HG02970 (cell line): ENCODE data around the gene TMPRSS9.

Experiments used
- ATAC-seq: cut with Tn5 transposase; IDR thresholded peaks from one replicate; pipeline ENCODE4 v1.9.1; 2021; ENCODE audit warnings: mild to moderate bottlenecking, moderate library complexity, moderate number of reproducible peaks; ENCODE audit not compliant: unreplicated experiment, low FRiP score

Gene TMPRSS9

GRCh38 chr19:2358548-2359173 is 1.4 kb upstream of the TMPRSS9 start:
- ATAC-seq = no peak

- no peak for ATAC-seq
Measured at GRCh38 chr19:2360833-2361232, 768 bp downstream of the TMPRSS9 start.

DNA sequence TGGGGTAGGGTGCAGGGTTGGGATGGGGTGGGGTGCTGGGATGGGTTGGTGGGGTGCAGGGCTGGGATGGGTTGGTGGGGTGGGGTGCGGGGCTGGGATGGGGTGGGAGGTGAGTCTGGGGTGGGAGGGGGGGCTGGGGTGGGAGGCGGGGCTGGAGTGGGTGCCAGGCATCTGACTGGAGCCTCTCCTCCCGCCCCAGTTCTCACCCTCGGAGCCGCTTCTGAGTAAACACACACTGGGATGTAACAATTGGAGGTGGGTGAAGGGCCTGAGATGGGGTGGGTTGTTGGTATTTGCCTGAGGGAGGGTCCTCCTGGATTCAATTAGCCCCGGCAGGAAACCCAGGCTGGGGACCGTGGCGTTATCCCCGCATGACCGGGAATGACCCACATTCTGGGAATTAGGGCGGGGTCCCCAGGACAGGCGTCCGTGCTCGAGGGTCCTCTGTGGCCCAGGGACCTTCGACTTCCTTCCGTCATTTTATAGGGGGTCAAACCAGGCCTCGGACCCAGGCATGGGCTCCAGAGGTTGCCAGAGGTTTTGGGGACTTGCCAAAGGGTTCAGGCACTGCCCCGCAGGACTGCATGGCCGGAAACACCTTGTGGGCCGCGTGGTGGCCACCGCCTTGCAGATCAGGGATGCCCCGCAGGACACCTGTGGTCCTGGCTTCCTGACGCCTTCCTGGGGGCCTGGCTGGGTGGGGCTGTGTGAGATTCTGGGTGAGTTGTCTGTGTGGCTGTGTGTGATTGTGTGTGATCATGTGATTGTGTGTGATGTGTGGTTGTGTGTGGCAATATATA is 1.4 kb downstream of the TMPRSS9 start:
- no peak for ATAC-seq

DNA sequence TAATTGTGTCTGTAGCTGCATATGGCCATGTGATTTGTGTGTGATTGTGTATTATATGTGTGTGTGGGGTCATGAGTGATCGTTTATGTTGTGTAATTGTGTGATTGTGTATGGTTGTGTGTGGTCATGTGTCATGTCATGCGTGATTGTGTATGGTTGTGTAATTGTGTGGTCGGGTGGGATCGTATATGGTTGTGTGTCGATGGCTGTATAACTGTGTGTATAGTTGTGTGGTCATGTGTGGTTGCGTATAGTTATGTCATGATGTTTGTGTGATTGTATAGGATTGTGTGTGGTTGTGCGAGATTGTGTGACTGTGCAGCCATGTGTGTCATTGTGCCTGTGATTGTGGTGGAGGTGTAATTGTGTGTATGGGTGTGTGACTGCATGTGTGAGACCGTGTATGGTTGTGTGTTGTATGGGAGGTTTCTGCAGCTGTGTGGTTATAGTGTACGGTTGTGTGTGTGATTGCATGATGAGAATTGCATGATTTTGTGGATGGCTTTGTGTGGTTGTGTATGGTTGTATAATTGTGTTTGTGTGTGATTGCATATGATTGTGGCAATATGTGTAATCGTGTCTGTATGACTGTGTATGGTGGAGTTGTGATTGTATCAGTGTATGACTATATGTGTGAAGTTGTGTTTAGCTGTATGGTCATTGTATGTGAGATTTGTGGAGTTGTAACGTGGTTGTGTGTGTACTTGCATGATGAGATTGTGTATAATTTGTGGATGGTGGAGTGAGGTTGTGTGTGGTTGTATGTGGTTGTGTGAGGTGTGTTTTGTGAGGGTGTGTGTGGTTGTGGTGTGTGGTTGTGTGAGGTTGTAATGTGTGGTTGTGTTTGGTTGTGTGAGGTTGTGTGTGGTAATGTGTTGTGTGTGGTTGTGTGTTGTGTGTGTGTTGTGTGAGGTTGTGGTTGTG is 2.2 kb downstream of the TMPRSS9 start:
- no peak for ATAC-seq

- ATAC-seq = no peak
Measured at GRCh38 chr19:2362970-2363300, 2.9 kb downstream of the TMPRSS9 start.

- no peak for ATAC-seq
Measured at GRCh38 chr19:2363419-2363818, 3.4 kb downstream of the TMPRSS9 start.

DNA sequence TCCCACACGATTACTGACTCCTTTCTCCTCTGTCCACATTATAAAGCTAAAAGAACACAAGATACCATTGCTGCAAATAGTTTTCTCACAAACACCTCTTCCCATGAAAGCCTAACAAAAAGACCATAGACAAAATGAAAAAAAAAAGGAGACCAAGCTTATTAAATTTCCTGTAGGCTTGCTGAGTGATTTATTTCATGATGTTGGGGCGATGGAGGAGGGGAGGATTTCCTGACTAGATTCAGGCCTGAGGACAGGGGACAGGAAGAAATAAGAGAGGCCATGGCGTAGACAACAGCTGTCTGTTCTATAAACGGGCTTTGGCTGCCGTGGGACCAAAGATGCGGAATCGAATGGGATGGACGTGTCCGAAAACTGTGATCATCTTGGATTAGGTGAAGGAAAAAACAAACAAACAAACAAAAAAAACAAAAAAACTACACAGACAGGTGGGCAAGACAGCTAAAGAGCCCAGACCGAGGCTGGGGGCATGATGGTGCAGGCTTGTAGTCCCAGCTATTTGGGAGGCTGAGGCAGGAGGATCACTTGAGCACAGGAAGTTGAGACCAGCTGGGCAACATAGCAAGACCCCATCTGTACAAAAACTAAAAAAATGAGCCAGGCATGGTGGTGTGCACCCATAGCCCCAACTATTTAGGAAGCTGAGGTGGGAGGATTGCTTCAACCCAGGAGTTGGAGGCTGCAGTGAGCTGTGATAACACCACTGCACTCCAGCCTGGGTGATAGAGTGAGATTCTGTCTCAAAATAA is 5.3 kb downstream of the TMPRSS9 start:
- no peak for ATAC-seq

DNA sequence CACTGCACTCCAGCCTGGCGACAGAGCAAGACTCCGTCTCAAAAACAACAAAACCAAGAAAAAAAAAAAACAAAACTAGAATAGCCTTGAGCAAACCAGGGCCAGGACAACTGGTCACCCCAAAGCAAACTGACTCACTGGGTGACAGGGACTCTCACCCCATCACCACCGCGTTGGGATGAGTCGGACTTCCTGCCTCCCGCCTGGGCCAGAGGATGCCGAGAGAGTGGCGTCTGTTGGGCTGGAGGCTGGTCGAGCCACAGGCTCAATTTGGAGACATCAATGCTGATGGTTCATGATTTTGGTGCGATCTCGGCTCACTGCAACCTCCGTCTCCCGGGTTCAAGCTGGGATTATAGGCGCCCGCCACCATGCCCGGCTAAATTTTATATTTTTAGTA is 11.6 kb downstream of the TMPRSS9 start:
- ATAC-seq = no peak

DNA sequence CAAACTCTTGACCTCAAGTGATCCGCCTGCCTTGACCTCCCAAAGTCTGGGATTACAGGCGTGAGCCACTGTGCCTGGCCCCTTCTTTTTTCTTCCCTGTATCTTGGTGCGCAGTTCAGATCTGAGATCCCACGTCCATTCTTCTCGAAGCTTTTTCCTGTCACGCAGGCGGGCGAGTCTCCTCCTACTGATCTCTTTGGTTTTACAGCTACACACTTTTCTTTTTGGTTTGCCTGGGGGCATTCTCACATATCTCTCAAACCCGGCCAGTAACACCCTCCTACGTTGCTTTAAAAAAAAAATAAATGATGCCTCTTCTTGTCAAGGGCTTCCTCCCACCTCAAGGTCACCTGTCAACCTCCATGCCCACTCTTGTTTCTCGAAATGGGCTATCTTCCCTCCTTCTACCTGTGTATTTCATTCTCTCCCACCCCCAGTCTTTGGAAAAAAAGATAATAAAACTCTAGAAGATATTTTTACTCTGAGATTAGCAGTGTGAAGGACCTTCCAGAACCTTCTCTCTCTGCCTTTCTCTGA is 12.1 kb downstream of the TMPRSS9 start:
- no peak for ATAC-seq

GRCh38 chr19:2374808-2375207 is 14.7 kb downstream of the TMPRSS9 start:
- ATAC-seq = no peak

- no peak for ATAC-seq
Measured at GRCh38 chr19:2375353-2376121, 15.5 kb downstream of the TMPRSS9 start.

DNA sequence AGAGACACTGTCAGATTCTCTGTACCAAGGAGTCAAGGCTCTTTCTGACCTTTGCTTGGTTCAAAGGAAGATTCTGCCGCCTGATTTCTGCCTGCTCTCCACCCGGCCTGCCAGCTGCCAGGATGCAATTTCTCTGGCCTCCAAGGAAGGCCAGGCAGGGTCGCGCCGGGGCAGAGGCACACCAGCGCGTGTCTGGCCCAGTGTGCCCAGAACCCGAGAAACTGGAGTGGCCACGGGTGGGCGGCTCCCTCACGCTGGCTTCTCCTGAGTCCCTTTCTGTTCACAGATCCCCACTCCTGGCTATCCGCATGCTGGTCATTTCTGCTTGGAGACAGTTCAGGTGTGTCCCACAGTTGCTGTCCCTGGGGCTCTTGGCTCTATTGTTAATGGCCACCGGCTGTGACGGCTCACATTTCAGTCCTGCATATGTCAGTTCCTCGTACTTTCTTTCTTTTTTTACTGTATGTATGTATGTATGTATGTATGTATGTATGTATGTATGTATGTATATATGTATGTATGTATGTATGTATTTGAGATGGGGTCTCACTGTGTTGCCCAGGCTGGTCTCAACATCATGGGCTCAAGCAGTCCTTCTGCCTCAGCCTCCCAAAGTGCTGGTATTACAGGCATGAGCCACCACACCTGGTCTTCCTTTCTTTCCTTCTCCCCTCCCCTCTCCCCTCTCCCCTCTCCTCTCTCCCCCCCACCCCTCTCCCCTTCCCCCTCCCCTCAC is 16.9 kb downstream of the TMPRSS9 start:
- no peak for ATAC-seq

DNA sequence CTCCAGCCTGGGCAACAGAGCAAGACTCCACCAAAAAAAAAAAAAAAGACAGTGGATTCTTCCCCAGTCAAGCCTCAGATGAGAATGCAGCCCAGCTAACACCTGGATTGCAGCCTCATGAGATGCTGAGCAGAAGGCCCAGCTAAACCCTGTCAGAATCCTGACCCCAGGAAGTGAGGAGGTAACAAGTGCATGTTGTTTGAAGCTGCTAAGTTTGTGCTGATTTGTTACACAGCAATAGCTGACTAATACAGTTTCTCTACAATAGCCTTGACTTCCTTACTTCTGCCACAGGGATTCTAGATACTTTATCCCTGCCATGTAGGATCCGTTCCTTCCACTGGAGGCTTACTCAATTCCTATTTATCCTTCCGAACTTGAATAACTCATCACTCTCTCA is 20.5 kb downstream of the TMPRSS9 start:
- ATAC-seq = no peak

- no peak for ATAC-seq
Measured at GRCh38 chr19:2381148-2381820, 21.2 kb downstream of the TMPRSS9 start.

GRCh38 chr19:2382530-2383222 is 22.6 kb downstream of the TMPRSS9 start:
- ATAC-seq = no peak

- no peak for ATAC-seq
Measured at GRCh38 chr19:2385053-2385721, 25.1 kb downstream of the TMPRSS9 start.
